Immature natural killer cell (primary cell): Measurements from ENCODE around the gene KIF16B. TPM values are rescaled to one million over a fixed set of nuclear protein-coding genes. Genes with fewer than 3 reads are reported as not detected.

Experiments used
- DNase-seq, 3 donors: peaks; one replicate each; pipeline ENCODE4 v3.0.0; 2022; ENCODE audit warnings: mixed read lengths in 1 of 3
- H3K27ac Mint-ChIP-seq, 6 donors: one replicate each; pipeline ENCODE4 v1.8.0; 2020; ENCODE audit warnings: mixed read lengths in 6 of 6, mild to moderate bottlenecking in 5 of 6, inconsistent platforms in 4 of 6, moderate library complexity in 3 of 6
- H3K27me3 Mint-ChIP-seq, 3 donors: one replicate each; pipeline ENCODE4 v1.8.0; 2020 to 2021; ENCODE audit warnings: low read depth in 3 of 3, mild to moderate bottlenecking in 3 of 3, mixed read lengths in 3 of 3, moderate library complexity in 3 of 3, inconsistent platforms in 1 of 3
- H3K36me3 Mint-ChIP-seq, 3 donors: one replicate each; pipeline ENCODE4 v1.8.0; 2020; ENCODE audit warnings: mixed read lengths in 3 of 3, inconsistent platforms in 2 of 3, mild to moderate bottlenecking in 2 of 3
- H3K4me1 Mint-ChIP-seq, 2 donors: one replicate each; pipeline ENCODE4 v1.8.0; 2020; ENCODE audit warnings: inconsistent platforms in 2 of 2, mild to moderate bottlenecking in 2 of 2, mixed read lengths in 2 of 2, moderate library complexity in 1 of 2
- H3K4me3 Mint-ChIP-seq, 5 donors: one replicate each; pipeline ENCODE4 v1.8.0; 2020; ENCODE audit warnings: mild to moderate bottlenecking in 5 of 5, mixed read lengths in 5 of 5, inconsistent platforms in 3 of 5, moderate library complexity in 3 of 5
- H3K9me3 Mint-ChIP-seq, 6 donors: one replicate each; pipeline ENCODE4 v1.8.0; 2020; ENCODE audit warnings: mild to moderate bottlenecking in 6 of 6, mixed read lengths in 6 of 6, inconsistent platforms in 4 of 6, moderate library complexity in 3 of 6
- polyA plus RNA-seq, 3 donors: library from polyadenylated mRNA; unstranded; fragments of 300-500 nt; fragmentation: Illumina TruSeq; gene quantifications; one replicate each; pipeline ENCODE4 v1.2.3, GENCODE V29; 2021

The KIF16B gene
- polyA plus RNA-seq, 3 donors from 2014 or later, result 0.59 to 5.4 (median 1.1) TPM

GRCh38 chr20:16292226-16292880 lies 280.9 kb downstream of the KIF16B start:
- Mint-ChIP-seq H3K36me3 (peaks cover 0 to 11% (median 3%) of the 10 kb centered on the region in 3 donors), H3K27me3 (no peaks in the 10 kb centered on the region), H3K27ac (no peak overlapping the region), H3K4me1 (no peaks in the 10 kb centered on the region), H3K4me3 (no peak overlapping the region), H3K9me3 (peaks cover 0 to 3% (median 0%) of the 10 kb centered on the region in 6 donors)
- DNase-seq, result no peak

GRCh38 chr20:16290358-16290757 lies 282.9 kb downstream of the KIF16B start:
- Mint-ChIP-seq H3K27ac (no peak overlapping the region), H3K27me3 (no peaks in the 10 kb centered on the region), H3K9me3 (peaks cover 0 to 3% (median 0%) of the 10 kb centered on the region in 6 donors), H3K4me1 (peaks cover 5 to 6% of the 10 kb centered on the region in 2 donors), H3K4me3 (no peak overlapping the region), H3K36me3 (peaks cover 0 to 10% (median 0%) of the 10 kb centered on the region in 3 donors)
- no peak for DNase-seq

- peaks cover 7 to 22% (median 9%) of the 10 kb centered on the region in 3 donors for H3K36me3 Mint-ChIP-seq
- no peak for DNase-seq
Observed at GRCh38 chr20:16287776-16288175, 285.5 kb downstream of the KIF16B start.

GRCh38 chr20:16286601-16287000 lies 286.6 kb downstream of the KIF16B start:
- H3K36me3 Mint-ChIP-seq, result peaks cover 7 to 23% (median 9%) of the 10 kb centered on the region in 3 donors
- no peak for DNase-seq
- H3K27me3 Mint-ChIP-seq, result no peaks in the 10 kb centered on the region
- peaks cover 0 to 3% (median 0%) of the 10 kb centered on the region in 6 donors for H3K9me3 Mint-ChIP-seq
- H3K4me1 Mint-ChIP-seq, result peaks cover 5 to 6% of the 10 kb centered on the region in 2 donors
- H3K4me3 Mint-ChIP-seq, result no peak overlapping the region
- peak overlapping the region in 1 of 6 donors; percentile 2 for H3K27ac Mint-ChIP-seq

More at GRCh38 chr20:16287776-16288175, 285.5 kb downstream of the KIF16B start:
- peaks cover 5 to 6% of the 10 kb centered on the region in 2 donors for H3K4me1 Mint-ChIP-seq
- no peak overlapping the region for H3K27ac Mint-ChIP-seq
- H3K4me3 Mint-ChIP-seq, result no peak overlapping the region
- H3K27me3 Mint-ChIP-seq, result no peaks in the 10 kb centered on the region
- peaks cover 0 to 3% (median 0%) of the 10 kb centered on the region in 6 donors for H3K9me3 Mint-ChIP-seq

- H3K4me3 Mint-ChIP-seq, result no peak overlapping the region
- no peaks in the 10 kb centered on the region for H3K9me3 Mint-ChIP-seq
- H3K27ac Mint-ChIP-seq, result no peak overlapping the region
- no peak for DNase-seq
- H3K4me1 Mint-ChIP-seq, result peaks cover 5 to 6% of the 10 kb centered on the region in 2 donors
- H3K36me3 Mint-ChIP-seq, result peaks cover 7 to 18% (median 9%) of the 10 kb centered on the region in 3 donors
- peaks cover 0 to 2% (median 0%) of the 10 kb centered on the region in 3 donors for H3K27me3 Mint-ChIP-seq
Observed at GRCh38 chr20:16284385-16285100, 288.7 kb downstream of the KIF16B start.

- Mint-ChIP-seq H3K36me3 (peaks cover 7 to 16% (median 9%) of the 10 kb centered on the region in 3 donors), H3K4me1 (peaks cover 5 to 6% of the 10 kb centered on the region in 2 donors), H3K4me3 (no peak overlapping the region), H3K27me3 (peaks cover 0 to 2% (median 0%) of the 10 kb centered on the region in 3 donors), H3K9me3 (no peaks in the 10 kb centered on the region), H3K27ac (no peak overlapping the region)
- no peak for DNase-seq
Observed at GRCh38 chr20:16283978-16284377, 289.3 kb downstream of the KIF16B start.

- peaks cover 0 to 2% (median 0%) of the 10 kb centered on the region in 3 donors for H3K27me3 Mint-ChIP-seq
- H3K4me1 Mint-ChIP-seq, result peaks cover 5 to 6% of the 10 kb centered on the region in 2 donors
- no peak overlapping the region for H3K4me3 Mint-ChIP-seq
- H3K9me3 Mint-ChIP-seq, result no peaks in the 10 kb centered on the region
- no peak for DNase-seq
- H3K36me3 Mint-ChIP-seq, result peaks cover 7 to 16% (median 9%) of the 10 kb centered on the region in 3 donors
- H3K27ac Mint-ChIP-seq, result no peak overlapping the region
Observed at GRCh38 chr20:16283307-16283706, 289.9 kb downstream of the KIF16B start.

- H3K9me3 Mint-ChIP-seq, result no peaks in the 10 kb centered on the region
- peaks cover 0 to 2% (median 0%) of the 10 kb centered on the region in 3 donors for H3K27me3 Mint-ChIP-seq
- no peak overlapping the region for H3K4me3 Mint-ChIP-seq
- peaks cover 7 to 13% (median 9%) of the 10 kb centered on the region in 3 donors for H3K36me3 Mint-ChIP-seq
- no peaks in the 10 kb centered on the region for H3K4me1 Mint-ChIP-seq
- no peak overlapping the region for H3K27ac Mint-ChIP-seq
- no peak for DNase-seq
Observed at GRCh38 chr20:16280219-16280618, 293.0 kb downstream of the KIF16B start.

- Mint-ChIP-seq H3K27ac (no peak overlapping the region), H3K4me3 (no peak overlapping the region), H3K36me3 (peaks cover 5 to 13% (median 7%) of the 10 kb centered on the region in 3 donors), H3K27me3 (peaks cover 0 to 2% (median 0%) of the 10 kb centered on the region in 3 donors), H3K9me3 (no peaks in the 10 kb centered on the region), H3K4me1 (no peaks in the 10 kb centered on the region)
- DNase-seq, result no peak
Observed at GRCh38 chr20:16279320-16279719, 293.9 kb downstream of the KIF16B start.

GRCh38 chr20:16273812-16274555 lies 299.3 kb downstream of the KIF16B start:
- H3K9me3 Mint-ChIP-seq, result peaks cover 0 to 2% (median 0%) of the 10 kb centered on the region in 6 donors
- DNase-seq, result no peak
- H3K27me3 Mint-ChIP-seq, result peaks cover 0 to 2% (median 0%) of the 10 kb centered on the region in 3 donors
- H3K27ac Mint-ChIP-seq, result no peak overlapping the region
- no peak overlapping the region for H3K4me3 Mint-ChIP-seq
- H3K4me1 Mint-ChIP-seq, result no peaks in the 10 kb centered on the region
- H3K36me3 Mint-ChIP-seq, result peaks cover 4 to 12% (median 10%) of the 10 kb centered on the region in 3 donors

GRCh38 chr20:16272780-16273360 lies 300.4 kb downstream of the KIF16B start:
- peaks cover 4 to 14% (median 10%) of the 10 kb centered on the region in 3 donors for H3K36me3 Mint-ChIP-seq

GRCh38 chr20:16271450-16271849 lies 301.8 kb downstream of the KIF16B start:
- no peak for DNase-seq
- Mint-ChIP-seq H3K36me3 (peaks cover 4 to 18% (median 13%) of the 10 kb centered on the region in 3 donors), H3K4me1 (no peaks in the 10 kb centered on the region), H3K27ac (no peak overlapping the region), H3K27me3 (peaks cover 0 to 4% (median 0%) of the 10 kb centered on the region in 3 donors), H3K9me3 (peaks cover 4 to 9% (median 7%) of the 10 kb centered on the region in 6 donors), H3K4me3 (no peak overlapping the region)

More at GRCh38 chr20:16272780-16273360, 300.4 kb downstream of the KIF16B start:
- Mint-ChIP-seq H3K27ac (no peak overlapping the region), H3K9me3 (peaks cover 0 to 2% (median 0%) of the 10 kb centered on the region in 6 donors), H3K4me3 (no peak overlapping the region), H3K27me3 (peaks cover 0 to 4% (median 0%) of the 10 kb centered on the region in 3 donors), H3K4me1 (no peaks in the 10 kb centered on the region)
- no peak for DNase-seq

- peaks cover 6 to 21% (median 16%) of the 10 kb centered on the region in 3 donors for H3K36me3 Mint-ChIP-seq
- H3K27me3 Mint-ChIP-seq, result peaks cover 0 to 4% (median 0%) of the 10 kb centered on the region in 3 donors
- H3K9me3 Mint-ChIP-seq, result peaks cover 7 to 12% (median 10%) of the 10 kb centered on the region in 6 donors
Observed at GRCh38 chr20:16270989-16271388, 302.3 kb downstream of the KIF16B start.

More at GRCh38 chr20:16270989-16271388, 302.3 kb downstream of the KIF16B start:
- H3K4me1 Mint-ChIP-seq, result no peaks in the 10 kb centered on the region
- H3K27ac Mint-ChIP-seq, result no peak overlapping the region
- no peak for DNase-seq
- no peak overlapping the region for H3K4me3 Mint-ChIP-seq
